NOMO-1 (cell line): ENCODE results near the gene FARS2.

Experiments used
- DNase-seq, 2 experiments: peaks; one replicate each; lab custom pipeline; 2025; ENCODE audit not compliant: unreplicated experiment in 2 of 2; lab: John Stamatoyannopoulos, UW

Gene FARS2

DNA sequence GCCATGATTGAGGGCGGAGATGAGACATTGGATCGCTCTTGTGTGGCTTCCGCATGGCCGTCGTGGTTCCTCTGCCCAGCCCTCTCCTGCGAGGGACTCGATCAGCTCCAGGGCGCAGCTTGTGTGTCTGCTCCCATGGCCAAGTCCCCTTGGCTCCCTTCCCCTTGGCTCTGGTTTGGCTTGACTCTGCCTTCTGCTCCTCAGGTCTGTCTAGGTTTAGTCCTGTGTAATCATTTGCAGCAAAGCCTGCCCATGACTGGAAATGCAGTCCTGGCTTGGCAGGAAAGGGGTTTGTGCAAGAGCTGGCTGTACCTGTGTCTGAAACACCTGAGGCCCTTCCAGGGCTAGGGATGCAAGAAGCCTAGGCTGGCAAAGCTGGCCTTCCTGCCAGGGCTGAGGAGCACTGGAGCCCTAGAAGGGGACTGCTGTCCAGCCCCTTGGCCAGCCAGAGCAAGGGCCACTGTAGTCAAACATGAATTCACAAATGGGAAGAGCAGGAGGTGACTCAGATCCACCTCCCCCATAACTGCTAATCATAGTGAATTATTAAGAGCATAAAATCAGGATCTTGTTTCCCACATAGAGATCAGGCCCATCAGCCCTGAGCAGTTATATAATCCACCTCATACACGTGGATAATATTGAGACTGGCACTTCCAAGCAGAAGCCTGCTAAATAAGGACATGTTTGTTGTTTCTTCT, 196.8 kb downstream of the FARS2 start:
- no peak for DNase-seq

DNA sequence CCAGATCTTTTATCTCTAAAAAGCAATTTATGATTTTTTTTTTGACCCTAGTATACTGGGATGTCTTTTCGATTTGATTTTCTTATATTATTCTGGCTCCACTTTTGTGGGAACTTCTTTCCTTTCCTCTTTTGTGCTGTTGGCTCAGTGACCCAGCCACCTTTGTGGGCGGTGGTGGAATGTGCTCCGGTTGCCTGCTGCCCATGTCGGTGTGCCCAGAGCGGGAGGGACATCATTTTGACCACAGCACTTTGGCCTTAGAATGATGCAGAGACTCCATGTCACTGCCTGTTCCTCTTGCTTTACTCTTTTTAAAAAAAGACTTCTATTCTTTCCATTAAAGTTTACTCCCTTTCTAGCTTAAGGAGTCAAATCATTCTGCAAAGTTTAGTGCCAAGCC, 198.0 kb downstream of the FARS2 start:
- no peak for DNase-seq

DNA sequence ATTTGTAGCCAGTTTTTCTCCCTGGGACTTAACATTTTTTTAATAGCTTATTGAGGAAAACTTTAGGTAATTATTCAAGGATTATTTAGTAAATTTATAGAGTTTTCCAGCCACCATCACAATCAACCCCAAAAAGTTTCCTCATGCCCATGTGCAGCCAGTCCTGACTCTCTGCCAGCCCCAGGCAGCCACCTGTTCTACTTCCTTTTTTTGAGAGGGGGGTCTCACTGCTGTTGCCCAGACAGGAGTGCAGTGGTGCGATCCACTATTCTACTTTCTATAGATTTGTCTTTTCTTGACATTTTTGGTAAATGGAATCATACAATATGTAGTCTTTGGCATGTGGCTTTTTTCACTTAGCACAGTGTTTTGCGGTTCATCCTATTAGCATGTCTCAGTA, 200.1 kb downstream of the FARS2 start:
- DNase-seq = no peak

DNA sequence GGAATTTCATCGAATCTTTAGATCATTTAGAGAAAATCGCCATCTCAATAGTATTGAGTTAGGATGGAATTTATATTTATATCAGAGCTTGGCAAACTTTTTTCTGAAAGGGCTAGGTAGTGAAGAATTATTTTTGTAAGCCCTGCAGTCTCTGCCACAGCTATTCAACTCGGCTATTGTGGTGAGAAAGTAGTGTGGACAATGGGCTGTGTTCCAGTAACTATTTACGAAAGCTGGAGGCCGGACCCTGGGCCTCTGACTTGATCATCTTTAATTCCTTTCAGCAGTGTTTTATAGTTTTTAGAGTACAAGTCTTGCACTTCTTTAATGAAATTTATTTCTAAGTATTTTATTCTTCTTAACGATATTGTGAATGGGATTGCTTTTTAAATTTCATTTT, 201.5 kb downstream of the FARS2 start:
- no peak for DNase-seq

- no peak for DNase-seq
Measured at GRCh38 chr6:5463690-5464089, 202.4 kb downstream of the FARS2 start.

GRCh38 chr6:5464099-5464885, 203.0 kb downstream of the FARS2 start:
- no peak for DNase-seq

DNA sequence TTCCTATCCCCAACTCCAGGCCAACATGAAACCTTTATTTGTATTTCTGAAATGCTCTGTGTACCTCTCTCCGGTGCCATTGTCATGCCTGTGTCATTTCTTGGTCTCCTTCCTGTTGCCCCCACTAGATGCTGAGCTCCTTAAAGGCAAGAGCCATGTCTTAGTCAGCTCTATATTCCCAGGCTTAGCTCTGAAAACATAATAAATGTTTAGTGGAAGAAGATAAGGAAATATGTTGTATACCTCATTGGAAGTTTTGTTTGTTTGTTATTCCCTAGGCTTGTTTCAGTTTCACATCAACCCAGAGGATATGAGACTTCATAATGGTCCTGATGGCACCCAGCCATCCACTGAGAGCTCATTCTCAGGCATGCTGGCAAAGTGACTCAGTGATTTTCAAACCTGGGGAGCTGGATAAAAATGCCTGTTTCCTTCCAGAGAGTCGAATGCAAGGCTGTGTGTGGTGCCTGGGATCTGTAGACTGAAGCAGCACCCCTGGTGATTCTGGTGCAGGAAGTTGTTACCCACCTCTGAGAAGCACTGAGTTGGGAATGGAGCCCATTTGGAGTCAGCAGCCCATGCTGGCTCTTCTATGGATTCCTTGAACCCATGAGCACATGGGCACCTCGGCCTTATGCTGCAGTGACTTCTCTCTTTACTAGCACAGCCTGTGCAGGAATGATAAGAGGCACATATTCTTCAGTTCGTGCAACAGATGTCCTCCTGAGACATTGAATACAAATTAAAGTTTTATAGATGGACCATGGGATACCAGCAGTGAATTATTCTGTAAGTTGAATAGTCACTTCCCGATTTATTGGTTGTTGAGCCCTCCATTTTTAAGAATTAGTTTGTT, 205.2 kb downstream of the FARS2 start:
- DNase-seq = no peak

DNA sequence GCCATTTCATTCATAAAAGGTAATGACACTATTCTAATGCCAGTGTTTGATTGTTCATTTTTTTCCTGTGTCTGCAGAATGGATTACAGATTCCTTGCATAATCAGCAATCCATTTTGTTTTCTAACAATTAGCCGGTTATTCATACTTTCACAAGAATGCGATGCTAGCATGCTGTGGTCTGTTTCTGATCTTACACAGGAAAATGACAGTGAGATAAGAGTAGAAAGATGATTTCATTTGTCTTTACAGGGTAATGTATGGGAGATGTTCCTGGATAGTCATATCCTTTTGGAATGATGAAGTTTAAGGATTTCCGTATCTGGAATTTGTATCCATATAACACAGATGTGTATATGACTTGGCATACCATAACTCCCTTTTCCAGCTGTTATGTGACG, 207.3 kb downstream of the FARS2 start:
- no peak for DNase-seq

DNA sequence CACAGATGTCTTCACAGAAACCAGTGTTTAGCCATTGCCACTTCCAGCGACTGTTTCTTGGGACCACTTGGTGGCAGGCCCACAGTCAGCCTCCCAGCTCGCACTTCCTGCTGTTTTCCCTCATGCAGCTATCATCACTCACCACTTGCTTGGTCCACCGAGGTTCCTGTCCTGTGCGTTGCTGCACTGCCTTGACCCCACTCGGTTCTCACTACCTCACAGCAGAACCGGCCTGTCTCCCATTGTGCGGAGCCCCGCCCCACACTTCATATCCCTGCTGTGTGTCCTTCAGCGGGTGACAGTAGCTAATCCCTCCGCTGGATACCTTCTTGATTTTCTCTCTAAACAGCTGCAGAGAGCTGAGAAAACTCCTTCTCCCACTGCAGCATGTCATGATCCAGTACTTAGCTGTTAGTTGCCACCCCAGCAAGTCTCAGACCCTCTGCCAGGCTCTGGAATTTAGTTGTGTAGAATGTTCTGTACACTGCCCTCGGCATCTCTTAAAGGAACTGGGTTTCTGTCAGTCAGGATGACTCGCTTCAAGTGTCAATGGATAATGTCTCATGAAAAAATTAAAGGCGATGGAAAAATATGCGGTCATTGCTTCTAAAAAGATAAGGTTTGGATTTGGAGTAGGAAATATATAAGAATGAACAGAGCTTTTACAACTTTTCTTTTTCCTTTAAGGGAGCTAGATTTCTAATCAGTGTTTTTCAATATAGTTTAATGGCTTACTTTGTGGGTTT, 208.0 kb downstream of the FARS2 start:
- no peak for DNase-seq

DNA sequence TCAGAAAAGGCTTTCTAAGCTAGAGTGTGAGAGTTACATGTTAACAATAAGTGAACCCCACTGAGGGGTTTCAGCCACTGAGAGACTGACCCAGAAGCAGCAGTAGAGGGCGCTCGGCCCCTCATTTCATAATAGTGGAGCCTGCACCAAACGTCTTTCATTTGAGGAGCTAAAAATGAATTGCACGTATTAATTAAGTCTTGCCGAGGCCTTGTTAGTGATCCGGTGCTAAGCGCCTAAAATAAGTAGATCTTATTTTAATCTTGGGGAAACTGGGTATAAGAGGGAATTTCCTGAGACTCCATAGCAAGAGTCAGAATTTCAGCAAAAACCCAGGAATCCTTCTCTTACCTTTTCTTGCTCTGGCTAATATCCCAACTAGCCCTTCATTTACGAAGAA, 209.7 kb downstream of the FARS2 start:
- peak; percentile 54 to 57 for DNase-seq

DNA sequence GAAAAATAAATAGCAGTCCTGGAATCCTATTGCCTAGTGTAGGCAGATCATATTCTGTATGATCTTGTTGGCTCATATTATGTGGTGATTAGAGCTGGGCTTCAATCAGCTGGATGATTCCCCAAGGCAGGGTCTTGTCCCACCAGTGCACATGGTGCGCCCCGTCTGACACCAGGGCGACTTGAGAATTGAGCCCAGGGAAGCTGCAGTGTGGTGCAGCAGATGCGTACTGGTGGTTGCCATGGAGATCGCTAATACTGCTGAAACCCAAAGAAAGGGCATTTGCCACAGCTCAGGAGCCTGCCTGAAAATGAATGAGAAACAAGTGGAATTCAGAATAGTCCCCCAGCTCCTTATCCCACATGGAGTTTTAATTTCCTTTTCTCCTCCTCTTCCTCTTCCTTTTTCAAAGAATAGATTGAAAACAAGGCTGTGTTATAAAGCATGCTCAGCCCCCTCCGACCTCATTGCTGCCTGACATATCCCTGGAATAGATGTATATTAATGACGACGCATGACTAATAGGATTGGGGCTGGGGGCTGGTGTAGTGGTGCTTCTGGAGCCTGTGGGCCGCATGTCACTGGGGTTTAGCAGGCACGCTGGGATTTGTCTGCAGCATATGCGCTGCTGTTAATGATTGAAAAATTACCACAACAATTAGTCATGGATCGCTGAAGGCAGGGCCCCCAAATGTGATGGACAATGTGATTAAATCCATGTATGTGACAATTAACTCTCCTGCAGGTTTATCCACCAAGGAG, 210.5 kb downstream of the FARS2 start:
- no peak for DNase-seq

- DNase-seq = no peak
Measured at GRCh38 chr6:5472571-5472970, 211.3 kb downstream of the FARS2 start.

GRCh38 chr6:5475779-5476178, 214.5 kb downstream of the FARS2 start:
- DNase-seq = no peak

GRCh38 chr6:5478380-5478779, 217.1 kb downstream of the FARS2 start:
- no peak for DNase-seq

DNA sequence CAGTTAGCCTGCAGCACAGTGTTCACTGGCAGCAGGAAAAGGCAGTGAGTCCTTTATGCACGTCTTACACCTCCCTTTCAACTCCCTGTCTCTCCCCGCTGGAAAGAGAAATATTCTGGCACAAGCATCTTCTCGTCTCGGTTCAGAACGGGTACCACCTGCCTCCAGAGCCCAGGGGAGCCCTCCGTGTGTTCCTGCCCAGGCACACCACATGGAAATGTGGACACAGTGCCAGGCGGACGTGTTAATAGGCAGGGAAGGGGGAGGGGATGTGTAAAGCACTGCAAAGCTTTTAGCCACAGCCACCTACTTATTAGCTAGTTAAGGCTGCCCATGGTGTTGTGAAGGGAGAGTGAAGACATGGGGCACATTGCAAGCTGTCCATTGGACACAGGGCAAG, 219.7 kb downstream of the FARS2 start:
- no peak for DNase-seq

DNA sequence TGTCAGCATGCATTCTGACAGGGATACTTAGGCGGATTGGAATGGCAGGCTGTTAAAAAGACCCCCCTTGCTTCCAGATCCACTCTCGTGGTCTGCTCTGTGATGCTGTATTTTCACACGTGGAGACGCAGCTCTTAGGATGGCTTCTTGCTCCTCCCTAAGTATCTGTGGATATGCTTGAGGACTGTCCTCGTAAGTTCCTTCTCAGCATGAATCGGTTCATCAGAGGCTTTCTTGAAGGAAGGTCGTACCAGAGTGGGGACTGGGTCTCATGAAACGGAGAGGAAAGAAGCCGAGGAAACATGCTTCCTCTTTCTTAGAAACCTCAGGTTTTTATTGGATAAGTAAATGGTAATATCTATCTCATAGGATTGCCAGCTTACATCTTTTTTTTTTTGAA, 220.4 kb downstream of the FARS2 start:
- DNase-seq = no peak

DNA sequence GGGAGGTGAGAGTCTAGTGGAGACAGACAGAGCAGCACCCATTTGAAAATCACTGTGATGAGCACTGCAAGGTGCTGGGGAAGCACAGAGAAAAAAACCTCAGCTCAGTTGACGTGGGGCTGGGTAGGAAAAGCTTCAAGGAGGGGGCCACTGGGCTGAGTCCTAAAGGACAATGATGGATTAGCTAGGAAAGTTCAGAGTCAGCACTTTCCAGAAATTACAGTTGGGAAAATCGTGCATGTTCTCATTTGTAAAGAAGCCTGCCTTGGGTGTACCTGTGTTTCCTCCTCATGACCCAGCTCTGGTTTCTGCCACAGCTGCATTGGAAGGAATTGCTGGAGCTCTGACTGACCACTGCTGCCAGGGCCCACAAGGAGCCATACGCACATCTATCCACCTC, 221.3 kb downstream of the FARS2 start:
- no peak for DNase-seq

DNA sequence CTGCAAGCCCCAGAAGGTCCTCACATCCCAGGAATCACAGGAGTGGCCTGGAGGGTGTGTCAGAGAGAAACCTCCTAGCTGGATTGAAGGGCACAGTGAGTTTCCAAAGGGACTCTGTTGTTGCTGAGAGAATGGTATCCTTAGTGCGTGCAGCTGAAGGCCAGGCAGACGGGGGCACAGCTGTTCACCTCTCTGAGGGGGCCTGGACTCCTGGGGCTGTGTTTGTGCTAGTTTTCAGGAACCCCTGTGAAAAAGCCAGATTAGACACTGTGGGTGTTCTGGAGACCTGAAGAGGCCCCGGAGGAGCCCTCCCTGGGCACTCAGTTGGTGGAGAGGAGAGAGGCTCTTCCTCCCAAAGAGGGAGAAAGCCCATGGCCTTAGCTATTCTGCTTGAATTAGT, 223.4 kb downstream of the FARS2 start:
- no peak for DNase-seq

- no peak for DNase-seq
Measured at GRCh38 chr6:5486214-5486613, 224.9 kb downstream of the FARS2 start.

- no peak for DNase-seq
Measured at GRCh38 chr6:5490501-5491069, 229.3 kb downstream of the FARS2 start.
